Measurements from ENCODE around the gene OBSCN.

The OBSCN gene

GRCh38 chr1:228332797-228333738 is 125.2 kb downstream of the OBSCN start:
- no peak for TF ChIP-seq CTCF (IDR thresholded peaks at IDR 0.05; ENCODE audit: insufficient read depth, low read depth, low read length, missing control alignments)
- DNase-seq (ENCODE audit: low read depth), result no peak
- no peak overlapping the region for H3K4me3 ChIP-seq (ENCODE audit: low read depth, low read length)

GRCh38 chr1:228333739-228334115 is 125.9 kb downstream of the OBSCN start:
- no peak for DNase-seq (ENCODE audit: low read depth)
- H3K4me3 ChIP-seq (ENCODE audit: low read depth, low read length), result no peak overlapping the region
- no peak for TF ChIP-seq CTCF (IDR thresholded peaks at IDR 0.05; ENCODE audit: insufficient read depth, low read depth, low read length, missing control alignments)

- no peak for DNase-seq (ENCODE audit: low read depth)
- no peak for TF ChIP-seq CTCF (IDR thresholded peaks at IDR 0.05; ENCODE audit: insufficient read depth, low read depth, low read length, missing control alignments)
- no peak overlapping the region for H3K4me3 ChIP-seq (ENCODE audit: low read depth, low read length)
Observed at GRCh38 chr1:228334226-228334935, 126.5 kb downstream of the OBSCN start.

GRCh38 chr1:228334954-228335353 is 127.1 kb downstream of the OBSCN start:
- no peak overlapping the region for H3K4me3 ChIP-seq (ENCODE audit: low read depth, low read length)
- no peak for TF ChIP-seq CTCF (IDR thresholded peaks at IDR 0.05; ENCODE audit: insufficient read depth, low read depth, low read length, missing control alignments)
- DNase-seq (ENCODE audit: low read depth), result no peak

- DNase-seq (ENCODE audit: low read depth), result no peak
- no peak for TF ChIP-seq CTCF (IDR thresholded peaks at IDR 0.05; ENCODE audit: insufficient read depth, low read depth, low read length, missing control alignments)
- no peak overlapping the region for H3K4me3 ChIP-seq (ENCODE audit: low read depth, low read length)
Observed at GRCh38 chr1:228335406-228336307, 127.8 kb downstream of the OBSCN start.

- no peak overlapping the region for H3K4me3 ChIP-seq (ENCODE audit: low read depth, low read length)
- TF ChIP-seq CTCF (IDR thresholded peaks at IDR 0.05; ENCODE audit: insufficient read depth, low read depth, low read length, missing control alignments), result no peak
- DNase-seq (ENCODE audit: low read depth), result no peak
Observed at GRCh38 chr1:228336308-228337030, 128.6 kb downstream of the OBSCN start.

All from GM12865 (cell line).